Neural cell (in vitro differentiated cells): ENCODE measurements around the gene KPRP. TPM values are rescaled to one million over a fixed set of nuclear protein-coding genes. Genes with fewer than 3 reads are reported as not detected.

ENCODE experiments used
- H2AFZ ChIP-seq: fragments of 200-600, 300-800 bp; sonication (generic), shearing (Covaris generic); 2 replicates; pipeline ENCODE4 v1.6.0; 2014; ENCODE audit warnings: low read depth, mild to moderate bottlenecking, antibody characterized with exemption, low read length, moderate library complexity
- H3F3A ChIP-seq: fragments of 200-600 bp; shearing (Covaris generic); 2 replicates; pipeline ENCODE4 v1.6.1; 2016; ENCODE audit warnings: mild to moderate bottlenecking, moderate library complexity, mixed read lengths, antibody characterized with exemption, low read length; ENCODE audit not compliant: insufficient read depth, poor library complexity, severe bottlenecking
- H3K27ac ChIP-seq: fragments of 200-600, 300-800 bp; sonication (generic), shearing (Covaris generic); 2 replicates; pipeline ENCODE4 v1.5.1; 2014; ENCODE audit warnings: mild to moderate bottlenecking, low read length, moderate library complexity
- H3K27me3 ChIP-seq: fragments of 300-800, 200-600 bp; sonication (generic), shearing (Covaris generic); 2 replicates; pipeline ENCODE4 v1.6.0; 2014; ENCODE audit warnings: mild to moderate bottlenecking, low read depth, low read length, moderate library complexity; ENCODE audit not compliant: insufficient read depth
- H3K36me3 ChIP-seq: fragments of 300-800, 200-600 bp; sonication (generic), shearing (Covaris generic); 2 replicates; pipeline ENCODE4 v1.5.1; 2014; ENCODE audit warnings: mild to moderate bottlenecking, antibody characterized with exemption, low read length, moderate library complexity; ENCODE audit not compliant: insufficient read depth
- H3K4me2 ChIP-seq: fragments of 300-800, 200-600 bp; sonication (generic), shearing (Covaris generic); 2 replicates; pipeline ENCODE4 v1.6.0; 2014; ENCODE audit warnings: mild to moderate bottlenecking, low read length
- H3K4me3 ChIP-seq: fragments of 300-800, 200-600 bp; sonication (generic), shearing (Covaris generic); 2 replicates; pipeline ENCODE4 v1.5.1; 2014; ENCODE audit warnings: mild to moderate bottlenecking, low read length, moderate library complexity
- H3K79me2 ChIP-seq: fragments of 200-600 bp; shearing (Covaris generic); replicated peaks from 2 replicates; pipeline ENCODE4 v1.6.0; 2014; ENCODE audit warnings: mild to moderate bottlenecking, low read length, moderate library complexity; ENCODE audit not compliant: insufficient read depth
- H3K9ac ChIP-seq: fragments of 300-800, 200-600 bp; sonication (generic), shearing (Covaris generic); 2 replicates; pipeline ENCODE4 v1.6.1; 2016; ENCODE audit warnings: mild to moderate bottlenecking, low read length, mixed read lengths
- H3K9me2 ChIP-seq: fragments of 200-600 bp; shearing (Covaris generic); 2 replicates; pipeline ENCODE4 v1.6.1; 2016; ENCODE audit warnings: mild to moderate bottlenecking, low read length, mixed read lengths; ENCODE audit not compliant: insufficient read depth
- H3K9me3 ChIP-seq: fragments of 200-600, 300-800 bp; sonication (generic), shearing (Covaris generic); 2 replicates; pipeline ENCODE4 v1.6.1; 2016; ENCODE audit warnings: mild to moderate bottlenecking, mixed run types, low read length, moderate library complexity, mixed read lengths
- H4K20me1 ChIP-seq: fragments of 200-600 bp; shearing (Covaris generic); 2 replicates; pipeline ENCODE4 v1.6.1; 2016; ENCODE audit warnings: mild to moderate bottlenecking, mixed run types; ENCODE audit not compliant: insufficient read depth
- EP300 ChIP-seq: fragments of 450-650 bp; conservative IDR thresholded peaks from 2 replicates; pipeline ENCODE4 v1.6.1; 2014; ENCODE audit warnings: antibody characterized with exemption, mild to moderate bottlenecking, moderate library complexity; ENCODE audit not compliant: poor library complexity, severe bottlenecking
- EZH2 ChIP-seq: fragments of 200-600, 300-800 bp; shearing (Covaris generic), sonication (generic); IDR thresholded peaks from 2 replicates; pipeline ENCODE4 v1.6.1; 2014; ENCODE audit warnings: antibody characterized with exemption, low read length, borderline replicate concordance, mild to moderate bottlenecking; ENCODE audit not compliant: insufficient read depth, poor library complexity, severe bottlenecking
- MXI1 ChIP-seq: fragments of 450-650 bp; conservative IDR thresholded peaks from 2 replicates; pipeline ENCODE4 v1.6.1; 2014; ENCODE audit warnings: antibody characterized with exemption, mild to moderate bottlenecking; ENCODE audit not compliant: poor library complexity, severe bottlenecking
- POLR2AphosphoS5 ChIP-seq: IDR thresholded peaks from 2 replicates; pipeline ENCODE4 v1.6.1; 2012
- RAD21 ChIP-seq: fragments of 450-650 bp; conservative IDR thresholded peaks from 2 replicates; pipeline ENCODE4 v1.6.1; 2014; ENCODE audit warnings: antibody characterized with exemption, mild to moderate bottlenecking, moderate library complexity
- SMC3 ChIP-seq: fragments of 450-650 bp; conservative IDR thresholded peaks from 2 replicates; pipeline ENCODE4 v1.6.1; 2014; ENCODE audit warnings: antibody characterized with exemption, mild to moderate bottlenecking, moderate library complexity; ENCODE audit not compliant: poor library complexity
- TAF1 ChIP-seq: IDR thresholded peaks from 2 replicates; pipeline ENCODE4 v1.6.1; 2012; ENCODE audit warnings: low read depth
- polyA plus RNA-seq: library from polyadenylated mRNA; depleted of rRNA; stranded (reverse); fragments of >200 nt; gene quantifications from 2 replicates; pipeline ENCODE4 v1.2.3, GENCODE V29; 2014
- TF ChIP-seq, protein P1 (sequence below): IDR thresholded peaks from 2 replicates; pipeline ENCODE4 v1.6.1; 2012; ENCODE audit warnings: borderline replicate concordance
- TF ChIP-seq, protein P2 (sequence below): fragments of 450-650 bp; IDR thresholded peaks from 2 replicates; pipeline ENCODE4 v1.5.1; 2014; ENCODE audit warnings: antibody characterized with exemption, mild to moderate bottlenecking, moderate library complexity; ENCODE audit not compliant: poor library complexity, severe bottlenecking

The KPRP gene
- polyA plus RNA-seq, 1 donor from 2014 or later: not detected

DNA sequence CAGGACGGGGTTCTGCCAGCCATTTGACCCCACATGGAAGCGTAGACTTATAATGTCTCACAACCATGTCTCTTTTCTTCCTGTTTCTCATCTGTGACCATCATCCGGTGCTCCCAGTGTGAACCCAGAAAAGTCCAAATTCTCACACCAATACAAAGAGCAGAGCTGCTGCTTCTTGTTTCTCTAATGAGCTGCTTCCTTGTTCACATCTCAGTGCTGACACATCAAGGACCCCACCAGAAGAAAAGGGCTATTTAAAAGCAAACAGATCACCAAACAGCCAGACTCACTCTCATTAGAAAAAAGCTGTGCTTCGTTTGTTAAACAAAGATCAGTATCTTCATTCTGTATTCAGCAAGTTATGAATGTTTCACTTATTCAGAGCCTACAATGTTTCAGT is 37.9 kb downstream of the KPRP start:
- H3K9me2 ChIP-seq: no peaks in the 10 kb centered on the region
- H3K36me3 ChIP-seq: no peaks in the 10 kb centered on the region
- no peak for TF ChIP-seq EZH2
- TF ChIP-seq, protein P1, sequence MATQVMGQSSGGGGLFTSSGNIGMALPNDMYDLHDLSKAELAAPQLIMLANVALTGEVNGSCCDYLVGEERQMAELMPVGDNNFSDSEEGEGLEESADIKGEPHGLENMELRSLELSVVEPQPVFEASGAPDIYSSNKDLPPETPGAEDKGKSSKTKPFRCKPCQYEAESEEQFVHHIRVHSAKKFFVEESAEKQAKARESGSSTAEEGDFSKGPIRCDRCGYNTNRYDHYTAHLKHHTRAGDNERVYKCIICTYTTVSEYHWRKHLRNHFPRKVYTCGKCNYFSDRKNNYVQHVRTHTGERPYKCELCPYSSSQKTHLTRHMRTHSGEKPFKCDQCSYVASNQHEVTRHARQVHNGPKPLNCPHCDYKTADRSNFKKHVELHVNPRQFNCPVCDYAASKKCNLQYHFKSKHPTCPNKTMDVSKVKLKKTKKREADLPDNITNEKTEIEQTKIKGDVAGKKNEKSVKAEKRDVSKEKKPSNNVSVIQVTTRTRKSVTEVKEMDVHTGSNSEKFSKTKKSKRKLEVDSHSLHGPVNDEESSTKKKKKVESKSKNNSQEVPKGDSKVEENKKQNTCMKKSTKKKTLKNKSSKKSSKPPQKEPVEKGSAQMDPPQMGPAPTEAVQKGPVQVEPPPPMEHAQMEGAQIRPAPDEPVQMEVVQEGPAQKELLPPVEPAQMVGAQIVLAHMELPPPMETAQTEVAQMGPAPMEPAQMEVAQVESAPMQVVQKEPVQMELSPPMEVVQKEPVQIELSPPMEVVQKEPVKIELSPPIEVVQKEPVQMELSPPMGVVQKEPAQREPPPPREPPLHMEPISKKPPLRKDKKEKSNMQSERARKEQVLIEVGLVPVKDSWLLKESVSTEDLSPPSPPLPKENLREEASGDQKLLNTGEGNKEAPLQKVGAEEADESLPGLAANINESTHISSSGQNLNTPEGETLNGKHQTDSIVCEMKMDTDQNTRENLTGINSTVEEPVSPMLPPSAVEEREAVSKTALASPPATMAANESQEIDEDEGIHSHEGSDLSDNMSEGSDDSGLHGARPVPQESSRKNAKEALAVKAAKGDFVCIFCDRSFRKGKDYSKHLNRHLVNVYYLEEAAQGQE: no peak
- TF ChIP-seq RAD21: no peak
- TF ChIP-seq MXI1: no peak
- TF ChIP-seq SMC3: no peak
- no peak for TF ChIP-seq TAF1
- TF ChIP-seq EP300: no peak
- TF ChIP-seq, protein P2, sequence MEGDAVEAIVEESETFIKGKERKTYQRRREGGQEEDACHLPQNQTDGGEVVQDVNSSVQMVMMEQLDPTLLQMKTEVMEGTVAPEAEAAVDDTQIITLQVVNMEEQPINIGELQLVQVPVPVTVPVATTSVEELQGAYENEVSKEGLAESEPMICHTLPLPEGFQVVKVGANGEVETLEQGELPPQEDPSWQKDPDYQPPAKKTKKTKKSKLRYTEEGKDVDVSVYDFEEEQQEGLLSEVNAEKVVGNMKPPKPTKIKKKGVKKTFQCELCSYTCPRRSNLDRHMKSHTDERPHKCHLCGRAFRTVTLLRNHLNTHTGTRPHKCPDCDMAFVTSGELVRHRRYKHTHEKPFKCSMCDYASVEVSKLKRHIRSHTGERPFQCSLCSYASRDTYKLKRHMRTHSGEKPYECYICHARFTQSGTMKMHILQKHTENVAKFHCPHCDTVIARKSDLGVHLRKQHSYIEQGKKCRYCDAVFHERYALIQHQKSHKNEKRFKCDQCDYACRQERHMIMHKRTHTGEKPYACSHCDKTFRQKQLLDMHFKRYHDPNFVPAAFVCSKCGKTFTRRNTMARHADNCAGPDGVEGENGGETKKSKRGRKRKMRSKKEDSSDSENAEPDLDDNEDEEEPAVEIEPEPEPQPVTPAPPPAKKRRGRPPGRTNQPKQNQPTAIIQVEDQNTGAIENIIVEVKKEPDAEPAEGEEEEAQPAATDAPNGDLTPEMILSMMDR: no peak
- TF ChIP-seq POLR2AphosphoS5: no peak
- H3K4me2 ChIP-seq: no peak overlapping the region
- H3K4me3 ChIP-seq: no peak overlapping the region
- no peak overlapping the region for H3K9ac ChIP-seq
- H2AFZ ChIP-seq: no peak overlapping the region
- H3F3A ChIP-seq: no peaks in the 10 kb centered on the region
- H4K20me1 ChIP-seq: no peaks in the 10 kb centered on the region
- H3K27ac ChIP-seq: no peak overlapping the region
- no peaks in the 10 kb centered on the region for H3K9me3 ChIP-seq
- no peaks in the 10 kb centered on the region for H3K27me3 ChIP-seq
- H3K79me2 ChIP-seq: no peaks in the 10 kb centered on the region

DNA sequence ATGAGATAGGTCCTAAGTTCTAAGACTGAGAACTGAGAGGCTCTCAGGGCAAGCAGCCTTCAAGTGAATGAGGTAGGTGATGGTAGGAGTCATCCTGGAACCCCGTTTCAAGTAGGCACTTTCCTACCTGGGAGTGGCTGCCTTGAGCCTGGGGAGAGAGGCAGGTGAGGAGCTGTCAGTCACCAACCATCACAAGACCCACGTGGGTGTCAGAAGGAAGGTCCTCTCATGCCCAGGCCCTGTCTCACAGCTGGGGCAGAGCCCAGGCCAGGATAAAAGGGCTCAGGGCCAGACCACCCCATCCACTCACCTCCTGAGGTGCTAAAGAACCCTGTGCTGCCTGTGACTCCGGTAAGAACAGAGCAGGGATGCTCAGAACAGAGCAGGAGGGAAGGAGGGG is 38.6 kb downstream of the KPRP start, which contains the start of gene LCE1D:
LCE1D (plus strand) TSS at position 301 of the 400 bp plus-strand sequence. CDS start 1,074 bp downstream, outside the sequence.
- H3K9me2 ChIP-seq: no peaks in the 10 kb centered on the region
- H4K20me1 ChIP-seq: no peaks in the 10 kb centered on the region
- no peak within 1 kb of the TSS for H3K4me3 ChIP-seq
- no peak within 1 kb of the TSS for H3K4me2 ChIP-seq
- peaks cover 3% of the 10 kb centered on the region for H3K9me3 ChIP-seq
- no peaks in the 10 kb centered on the region for H3K36me3 ChIP-seq
- H2AFZ ChIP-seq: no peak within 1 kb of the TSS
- no peak within 1 kb of the TSS for H3K27ac ChIP-seq
- no peaks in the 10 kb centered on the region for H3K27me3 ChIP-seq
- no peak within 1 kb of the TSS for H3K9ac ChIP-seq
- H3K79me2 ChIP-seq: no peaks in the 10 kb centered on the region
- H3F3A ChIP-seq: no peaks in the 10 kb centered on the region
- TF ChIP-seq TAF1 (no peak), EZH2 (no peak), EP300 (no peak), RAD21 (no peak), SMC3 (no peak), MXI1 (no peak), POLR2AphosphoS5 (no peak)
- TF ChIP-seq, protein P2: no peak
- TF ChIP-seq, protein P1: no peak
